HepG2 (cell line): ENCODE data around the gene EIF1AD. TPM values are rescaled to one million over a fixed set of nuclear protein-coding genes. Genes with fewer than 3 reads are reported as not detected.
A peak's percentile ranks its signal among the peaks of the same experiment; 100 is the strongest.

ENCODE experiments used
- ATAC-seq: fragments of 200-7000 bp; cut with Tn5 transposase; 3 replicates; pipeline ENCODE4 v1.9.1; 2020; ENCODE audit warnings: mild to moderate bottlenecking, moderate library complexity
- BruUV-seq: library from RNA; stranded (reverse); fragments of 400-500 nt; replicated peaks from 2 replicates; lab custom pipeline; 2021; lab: Mats Ljungman, UMichigan
- CTCF ChIA-PET: fragments of 300-600 bp; formaldehyde crosslinking; extraction: SDS; loops from one replicate; lab custom pipeline; 2021; ENCODE audit warnings: low total read pairs, inconsistent platforms, low intra/inter-chr PET ratio; lab: Yijun Ruan, JAX
- POLR2A ChIA-PET: fragments of 350-600 bp; sonication (Branson Sonifier 250); formaldehyde crosslinking; loops from one replicate; lab custom pipeline; 2020; ENCODE audit warnings: antibody characterized with exemption, inconsistent platforms; lab: Yijun Ruan, JAX
- DNase-seq: peaks from one replicate; pipeline ENCODE4 v3.0.0-alpha.2; 2015; ENCODE audit warnings: low spot score
- FAIRE-seq: peaks from 3 replicates; lab custom pipeline; 2011; peaks lifted over from hg19 to GRCh38; lab: Jason Lieb, UNC
- H2AFZ ChIP-seq: one replicate; pipeline ENCODE4 v1.6.1; 2011; ENCODE audit warnings: low read length, inconsistent platforms
- H3K27ac ChIP-seq: fragments of 300-600 bp; 3 replicates; pipeline ENCODE4 v1.8.0; 2011; ENCODE audit warnings: mixed run types, mild to moderate bottlenecking, mixed read lengths, low read length, inconsistent platforms; ENCODE audit not compliant: insufficient read depth; ENCODE audit errors: extremely low read length
- H3K27me3 ChIP-seq, 2 experiments: fragments of 200-600 bp in 1 of 2; 2 replicates in 1 of 2; 3 replicates in 1 of 2; pipeline versions ENCODE4 v1.6.0 to v1.8.0; 2011; ENCODE audit warnings: low read length in 2 of 2, mild to moderate bottlenecking in 2 of 2, moderate library complexity in 2 of 2, inconsistent platforms in 1 of 2; ENCODE audit not compliant: insufficient read depth in 2 of 2, control insufficient read depth in 1 of 2
- H3K36me3 ChIP-seq, 2 experiments: fragments of 200-600 bp in 1 of 2; replicated peaks in 1 of 2; 2 replicates in 1 of 2; 3 replicates in 1 of 2; pipeline versions ENCODE4 v1.5.1 to v1.8.0; 2011; ENCODE audit warnings: low read length in 2 of 2, inconsistent platforms in 1 of 2; ENCODE audit not compliant: insufficient read depth in 2 of 2, control insufficient read depth in 1 of 2
- H3K4me1 ChIP-seq: 2 replicates; pipeline ENCODE4 v1.5.1; 2012; ENCODE audit warnings: low read length, inconsistent platforms; ENCODE audit not compliant: insufficient read depth
- H3K4me2 ChIP-seq: 2 replicates; pipeline ENCODE4 v1.6.0; 2011; ENCODE audit warnings: low read depth, low read length, inconsistent platforms
- H3K4me3 ChIP-seq, 3 experiments: fragments of 200-600 bp in 1 of 3; sonication (generic), shearing (Covaris generic) in 1 of 3; replicated peaks in 1 of 3; 2 replicates each; pipeline ENCODE4 v1.5.1; 2011 to 2016; ENCODE audit warnings: low read length in 3 of 3, inconsistent platforms in 2 of 3, low read depth in 2 of 3, mild to moderate bottlenecking in 2 of 3, control low read depth in 1 of 3, mixed read lengths in 1 of 3; ENCODE audit not compliant: insufficient read depth in 1 of 3
- H3K79me2 ChIP-seq: one replicate; pipeline ENCODE4 v1.6.1; 2011; ENCODE audit warnings: low read length, inconsistent platforms; ENCODE audit not compliant: insufficient read depth
- H3K9ac ChIP-seq: 2 replicates; pipeline ENCODE4 v1.6.0; 2011; ENCODE audit warnings: mild to moderate bottlenecking, low read depth, low read length, inconsistent platforms; ENCODE audit not compliant: insufficient read depth
- H3K9me3 ChIP-seq: 2 replicates; pipeline ENCODE4 v1.5.1; 2012; ENCODE audit warnings: mild to moderate bottlenecking, low read length
- H4K20me1 ChIP-seq: 2 replicates; pipeline ENCODE4 v1.6.0; 2011; ENCODE audit warnings: inconsistent platforms, mild to moderate bottlenecking, low read length, moderate library complexity; ENCODE audit not compliant: insufficient read depth
- AGO2 ChIP-seq: fragments of 200-400 bp; formaldehyde crosslinking; optimal IDR thresholded peaks from 2 replicates; pipeline ENCODE3; 2017; ENCODE audit warnings: mild to moderate bottlenecking, low read depth, low read length, moderate library complexity
- AHR ChIP-seq: IDR thresholded peaks from 2 replicates; pipeline ENCODE4 v1.6.1; 2018; ENCODE audit warnings: missing genetic modification reagents, missing compliant biosample characterization
- KDM2A ChIP-seq: sonication (generic); formaldehyde crosslinking; IDR thresholded peaks from 2 replicates; pipeline ENCODE4 v1.4.0; 2020; ENCODE audit warnings: low read depth, missing genetic modification reagents, borderline replicate concordance
- MEIS2 ChIP-seq: sonication (generic); formaldehyde crosslinking; IDR thresholded peaks from 2 replicates; pipeline ENCODE4 v1.9.0; 2021; ENCODE audit warnings: mild to moderate bottlenecking, missing genetic modification reagents
- WGBS: methylation state at CpG from one replicate; pipeline ENCODE4 v1.1.6; 2017; ENCODE audit warnings: low lambda C conversion rate; 5-methylcytosine and 5-hydroxymethylcytosine counted together
- in situ Hi-C: cut with HindIII; loops from 2 replicates; pipeline ENCODE4 v1.10.0; 2017; ENCODE audit warnings: low pct_unique_long_range_greater_than_20kb; ENCODE audit not compliant: extremely low pct_ligation_motif_present
- intact Hi-C: fragments of 100-400 bp; cut with micrococcal nuclease; formaldehyde crosslinking; loops from one replicate; pipeline ENCODE4 v1.10.0; 2022; ENCODE audit not compliant: unreplicated experiment
- polyA plus RNA-seq, 8 experiments: library from polyadenylated mRNA; depleted of rRNA in 3 of 8; stranded (reverse) in 7 of 8; unstranded in 1 of 8; fragments of >200 nt; fragmentation: Illumina TruSeq in 4 of 8; extraction: Trizol in 4 of 8; gene quantifications; 2 replicates each; pipeline versions ENCODE4 v1.2.1 to v1.2.3, GENCODE V29; 2011 to 2016; ENCODE audit warnings: low read depth in 4 of 8, missing spikeins in 1 of 8, mixed read lengths in 1 of 8; ENCODE audit not compliant: insufficient read depth in 1 of 8
- total RNA-seq, 5 experiments: library from RNA; depleted of rRNA; stranded (reverse); fragments of >200 nt; fragmentation: Illumina TruSeq; extraction: Trizol; gene quantifications; 2 replicates each; pipeline ENCODE4 v1.2.3, GENCODE V29; 2016; ENCODE audit warnings: low read depth in 1 of 5

EIF1AD gene
- total and polyA plus RNA-seq, 2 of the 13 experiments (the other 11 are each of a cell fraction or from before 2014, with no cell fraction given) = 18.2 to 30.8 TPM

- intact Hi-C loops (no loop called here), in situ Hi-C loops (loop anchor here (10.0 kb wide), 1 partner anchor 267 kb away; the partner anchor contains the start of gene KAT5)
- peak; percentile 17 for ATAC-seq
- POLR2A ChIA-PET = no interaction called here
- no peak overlapping the region for H2AFZ ChIP-seq
- WGBS = 62% methylated on average over 14 of the region's 16 CpGs
- peaks cover 15% of the 10 kb centered on the region for H3K4me1 ChIP-seq
- H4K20me1 ChIP-seq = no peaks in the 10 kb centered on the region
- no peaks in the 10 kb centered on the region for H3K79me2 ChIP-seq
- H3K9ac ChIP-seq = no peak overlapping the region
- H3K27ac ChIP-seq = no peak overlapping the region
- CTCF ChIA-PET = no interaction called here
- no peak overlapping the region for H3K4me3 ChIP-seq
- no peak for FAIRE-seq
- no peak overlapping the region for H3K4me2 ChIP-seq
- no peaks in the 10 kb centered on the region for H3K9me3 ChIP-seq
- no peak for DNase-seq
- TF ChIP-seq MEIS2 (CRISPR knock-in tag) (no peak), AGO2 (peak; percentile 30)
- BruUV-seq = no TSS peak
- peaks cover 5 to 12% of the 10 kb centered on the region in 2 experiments; a peak in 3 of 5 replicates for H3K36me3 ChIP-seq
- H3K27me3 ChIP-seq = no peaks in the 10 kb centered on the region; a peak in 1 of 5 replicates
These were observed 19.8 kb downstream of the EIF1AD start for GRCh38 chr11:65981972-65982823.

- FAIRE-seq = no peak
- no peak overlapping the region for H3K9ac ChIP-seq
These were observed 20.7 kb downstream of the EIF1AD start for GRCh38 chr11:65981101-65981740.

More at GRCh38 chr11:65981101-65981740, 20.7 kb downstream of the EIF1AD start:
- no peak overlapping the region for H2AFZ ChIP-seq
- no peak overlapping the region for H3K4me2 ChIP-seq
- H3K4me1 ChIP-seq = peaks cover 15% of the 10 kb centered on the region
- ATAC-seq (no peak), DNase-seq (no peak)
- H3K4me3 ChIP-seq = no peak overlapping the region
- in situ Hi-C loops = loop anchor here (10.0 kb wide), 1 partner anchor 266 kb away; the partner anchor contains the start of gene KAT5
- 85% methylated on average over 11 of the region's 12 CpGs for WGBS
- no peak overlapping the region for H3K27ac ChIP-seq
- BruUV-seq = no TSS peak
- intact Hi-C loops = no loop called here
- ChIA-PET POLR2A (no interaction called here), CTCF (interaction anchor here (0.8 kb wide), 1 partner anchor 8 kb away, joined by 7 read pairs; no protein-coding TSS in a partner anchor)
- H3K27me3 ChIP-seq = no peaks in the 10 kb centered on the region; a peak in 1 of 5 replicates
- H4K20me1 ChIP-seq = no peaks in the 10 kb centered on the region
- H3K79me2 ChIP-seq = no peaks in the 10 kb centered on the region
- peaks cover 5 to 18% of the 10 kb centered on the region in 2 experiments; a peak in 3 of 5 replicates for H3K36me3 ChIP-seq
- TF ChIP-seq AGO2 (peak; percentile 47), KDM2A (peak; percentile 10; the same call in 1 of the 2 replicates), AHR (CRISPR knock-in tag) (no peak)
- TF ChIP-seq, all 625 proteins: peak for 2
- no peaks in the 10 kb centered on the region for H3K9me3 ChIP-seq
